PC-3 (cell line): ENCODE results near the gene SLC26A11.

Experiments used
- CTCF ChIP-seq: fragments of 300-600 bp; sonication (generic); conservative IDR thresholded peaks from 2 replicates; pipeline ENCODE4 v1.5.1; 2017; ENCODE audit warnings: antibody characterized with exemption, low read depth, mild to moderate bottlenecking, low read length
- EZH2phosphoT487 ChIP-seq: fragments of 300-600 bp; sonication (generic); IDR thresholded peaks from 2 replicates; pipeline ENCODE4 v1.6.1; 2018; ENCODE audit warnings: mild to moderate bottlenecking, antibody characterized with exemption, low read length, borderline replicate concordance

DNA sequence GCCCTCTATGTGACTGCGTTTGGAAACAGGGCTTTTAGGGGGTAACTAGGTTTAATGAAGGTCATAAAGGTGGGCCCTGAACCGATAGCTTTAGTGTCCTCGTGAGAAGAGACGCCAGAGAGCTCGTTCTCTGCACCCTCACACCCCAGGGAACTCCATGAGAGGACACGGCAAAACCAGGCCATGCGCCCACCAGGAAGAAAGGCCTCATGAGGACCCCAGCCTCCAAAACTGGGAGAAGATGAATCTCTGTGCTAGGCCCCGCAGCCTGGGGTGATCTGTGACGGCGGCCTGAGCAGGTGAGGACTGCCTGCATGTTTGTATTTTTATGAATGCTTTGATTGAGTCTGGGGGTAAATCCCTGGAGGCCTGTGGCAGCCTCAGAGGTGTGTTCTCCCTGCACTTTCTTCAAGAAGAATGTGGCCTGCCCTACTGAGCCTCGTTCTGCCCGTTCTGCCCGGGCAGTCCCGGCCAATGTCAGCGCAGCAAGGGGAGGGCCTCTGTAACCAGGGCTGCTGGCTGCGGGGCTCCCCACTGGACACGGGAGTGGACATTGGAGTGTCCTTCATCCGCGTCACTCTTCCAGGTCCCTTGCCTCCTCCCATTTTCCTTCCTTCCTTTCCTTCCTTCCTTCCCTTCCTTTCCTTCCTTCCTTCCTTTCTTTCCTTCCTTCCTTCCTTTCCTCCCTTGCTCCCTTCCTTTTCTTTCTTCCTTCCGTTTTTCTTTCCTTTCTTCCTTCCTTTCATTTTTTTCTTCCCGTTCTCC, 33.6 kb downstream of the SLC26A11 start:
- no peak for TF ChIP-seq CTCF
- TF ChIP-seq EZH2phosphoT487: no peak
